GM12878 (cell line): ENCODE data around the gene CHD5. TPM values are rescaled to one million over a fixed set of nuclear protein-coding genes. Genes with fewer than 3 reads are reported as not detected.

ENCODE experiments used
- ATAC-seq: fragments of 200-7000 bp; cut with Tn5 transposase; 3 replicates; pipeline ENCODE4 v1.9.1; 2020; ENCODE audit warnings: mild to moderate bottlenecking, moderate library complexity
- BruUV-seq: library from RNA; stranded (reverse); fragments of 400-500 nt; replicated peaks from 2 replicates; lab custom pipeline; 2021; lab: Mats Ljungman, UMichigan
- CTCF ChIA-PET: fragments of 300-600 bp; sonication (Branson Sonifier 250); formaldehyde crosslinking; extraction: SDS; loops from one replicate; lab custom pipeline; 2021; ENCODE audit warnings: inconsistent platforms; lab: Yijun Ruan, JAX
- POLR2A ChIA-PET: fragments of 350-600 bp; formaldehyde crosslinking; extraction: SDS; loops from one replicate; lab custom pipeline; 2021; ENCODE audit warnings: inconsistent platforms; lab: Charles Lee
- RAD21 ChIA-PET: fragments of 300-600 bp; sonication (Branson Sonifier 250); formaldehyde crosslinking; loops from one replicate; lab custom pipeline; 2023; ENCODE audit warnings: antibody characterized with exemption; ENCODE audit not compliant: unreplicated experiment; lab: Charles Lee
- SMC1A ChIA-PET: fragments of 300-600 bp; sonication (Branson Sonifier 250); formaldehyde crosslinking; loops from one replicate; lab custom pipeline; 2023; ENCODE audit not compliant: unreplicated experiment, uncharacterized antibody; lab: Charles Lee
- DNase-seq: peaks from one replicate; pipeline ENCODE4 v3.0.0-alpha.2; 2011; ENCODE audit warnings: low read depth, low spot score
- FAIRE-seq: peaks from 3 replicates; lab custom pipeline; 2011; peaks lifted over from hg19 to GRCh38; lab: Jason Lieb, UNC
- H2AFZ ChIP-seq: 2 replicates; pipeline ENCODE4 v1.6.0; 2011; ENCODE audit warnings: low read depth, low read length, control low read depth; ENCODE audit not compliant: control insufficient read depth
- H3K27ac ChIP-seq: 2 replicates; pipeline ENCODE4 v1.5.1; 2011; ENCODE audit warnings: control low read depth; ENCODE audit not compliant: control insufficient read depth, insufficient read depth
- H3K27me3 ChIP-seq, 2 experiments: replicated peaks in 1 of 2; 2 replicates each; pipeline versions ENCODE4 v1.6.0 to v1.6.1; 2011; ENCODE audit warnings: low read length in 1 of 2; ENCODE audit not compliant: control insufficient read depth in 2 of 2, insufficient read depth in 2 of 2
- H3K36me3 ChIP-seq, 2 experiments: 2 replicates each; pipeline ENCODE4 v1.5.1; 2011; ENCODE audit warnings: low read length in 1 of 2; ENCODE audit not compliant: control insufficient read depth in 2 of 2, insufficient read depth in 2 of 2
- H3K4me1 ChIP-seq: 2 replicates; pipeline ENCODE4 v1.6.1; 2011; ENCODE audit warnings: mild to moderate bottlenecking, low read length, moderate library complexity, mixed read lengths; ENCODE audit not compliant: control insufficient read depth, insufficient read depth
- H3K4me2 ChIP-seq: 2 replicates; pipeline ENCODE4 v1.6.0; 2011; ENCODE audit warnings: control low read depth; ENCODE audit not compliant: control insufficient read depth, insufficient read depth
- H3K4me3 ChIP-seq: fragments of 200-600 bp; sonication (generic); 2 replicates; pipeline ENCODE4 v1.5.1; 2016
- H3K79me2 ChIP-seq: 2 replicates; pipeline ENCODE4 v1.6.0; 2011; ENCODE audit warnings: low read length; ENCODE audit not compliant: control insufficient read depth, insufficient read depth
- H3K9ac ChIP-seq: 2 replicates; pipeline ENCODE4 v1.8.0; 2011; ENCODE audit warnings: low read length, control low read depth, mixed read lengths; ENCODE audit not compliant: control insufficient read depth, insufficient read depth
- H3K9me3 ChIP-seq: replicated peaks from 3 replicates; pipeline ENCODE4 v1.5.1; 2011; ENCODE audit warnings: mild to moderate bottlenecking, low read length; ENCODE audit not compliant: control insufficient read depth, insufficient read depth
- H4K20me1 ChIP-seq: 2 replicates; pipeline ENCODE4 v1.6.0; 2011; ENCODE audit not compliant: control insufficient read depth, insufficient read depth
- CREM ChIP-seq: IDR thresholded peaks from 2 replicates; pipeline ENCODE4 v1.6.1; 2014; ENCODE audit warnings: antibody characterized with exemption, low read depth
- EED ChIP-seq: sonication (generic); IDR thresholded peaks from 2 replicates; pipeline ENCODE4 v1.6.1; 2016; ENCODE audit warnings: antibody characterized with exemption, low read depth
- IKZF2 ChIP-seq, 2 experiments: fragments of 450-650 bp; IDR thresholded peaks; 2 replicates each; pipeline ENCODE4 v1.6.1; 2017; ENCODE audit warnings: mild to moderate bottlenecking in 2 of 2, moderate library complexity in 2 of 2
- JUND ChIP-seq: IDR thresholded peaks from 2 replicates; pipeline ENCODE4 v1.6.1; 2012; ENCODE audit warnings: low read depth, mild to moderate bottlenecking, low read length, improper control_type of control experiment, moderate library complexity
- MLLT1 ChIP-seq: fragments of 450-650 bp; IDR thresholded peaks from 2 replicates; pipeline ENCODE4 v1.6.1; 2016; ENCODE audit warnings: mild to moderate bottlenecking
- MYC ChIP-seq: IDR thresholded peaks from 2 replicates; pipeline ENCODE4 v1.6.1; 2011; ENCODE audit warnings: mild to moderate bottlenecking, low read length, moderate library complexity, inconsistent platforms; ENCODE audit not compliant: insufficient read depth, insufficient replicate concordance, insufficient read length, severe bottlenecking
- RAD51 ChIP-seq: fragments of 450-650 bp; IDR thresholded peaks from 2 replicates; pipeline ENCODE4 v1.6.1; 2016; ENCODE audit warnings: moderate library complexity, mild to moderate bottlenecking, inconsistent platforms
- TCF12 ChIP-seq: IDR thresholded peaks from 2 replicates; pipeline ENCODE4 v1.6.1; 2011; ENCODE audit warnings: low read depth, mild to moderate bottlenecking, low read length
- WGBS: methylation state at CpG from one replicate; pipeline ENCODE4 v1.1.6; 2016; ENCODE audit warnings: low lambda C conversion rate; ENCODE audit not compliant: insufficient replicate concordance, insufficient coverage; ENCODE audit errors: missing lambda C conversion rate; 5-methylcytosine and 5-hydroxymethylcytosine counted together
- in situ Hi-C: fragments of 300-500 bp; cut with MboI; formaldehyde crosslinking; loops from 9 replicates; pipeline ENCODE4 v1.14.3; 2018; ENCODE audit warnings: mixed read lengths
- intact Hi-C: fragments of 100-400 bp; cut with micrococcal nuclease; formaldehyde crosslinking; loops from one replicate; pipeline ENCODE4 v1.14.2; 2022; ENCODE audit not compliant: unreplicated experiment
- polyA plus RNA-seq, 11 experiments: library from polyadenylated mRNA; depleted of rRNA in 4 of 11; unstranded in 6 of 11; stranded (reverse) in 5 of 11; fragments of >200 nt; fragmentation: Nextera tagmentation in 4 of 11; fragmentation: Illumina TruSeq in 1 of 11; extraction: Ambion mirVana in 4 of 11; extraction: Trizol in 1 of 11; gene quantifications; 1 replicate in 1 of 11; 2 replicates in 10 of 11; pipeline versions ENCODE4 v1.2.1 to v1.2.3, GENCODE V29; 2011 to 2016; ENCODE audit warnings: inconsistent platforms in 2 of 11, missing spikeins in 2 of 11, low read depth in 1 of 11
- total RNA-seq, 4 experiments: library from RNA; depleted of rRNA in 3 of 4; stranded (reverse); fragments of >200 nt in 3 of 4; fragmentation: Illumina TruSeq in 1 of 4; extraction: Trizol in 1 of 4; gene quantifications; 2 replicates each; pipeline versions ENCODE4 v1.2.1 to v1.2.3, GENCODE V29; 2013 to 2021
- TF ChIP-seq, protein P1 (sequence below): fragments of 450-650 bp; IDR thresholded peaks from 2 replicates; pipeline ENCODE4 v1.6.1; 2017; ENCODE audit warnings: antibody characterized with exemption, mild to moderate bottlenecking, moderate library complexity
- TF ChIP-seq, protein P2 (sequence below): fragments of 450-650 bp; IDR thresholded peaks from 2 replicates; pipeline ENCODE4 v1.6.1; 2017; ENCODE audit warnings: mild to moderate bottlenecking, low read depth, inconsistent platforms; ENCODE audit not compliant: poor library complexity, severe bottlenecking

CHD5 gene
- total and polyA plus RNA-seq, 10 of the 15 experiments (the other 5 are each of a cell fraction or from before 2014, with no cell fraction given), result 0.03 to 0.49 (median 0.13) TPM; not detected in 3

DNA sequence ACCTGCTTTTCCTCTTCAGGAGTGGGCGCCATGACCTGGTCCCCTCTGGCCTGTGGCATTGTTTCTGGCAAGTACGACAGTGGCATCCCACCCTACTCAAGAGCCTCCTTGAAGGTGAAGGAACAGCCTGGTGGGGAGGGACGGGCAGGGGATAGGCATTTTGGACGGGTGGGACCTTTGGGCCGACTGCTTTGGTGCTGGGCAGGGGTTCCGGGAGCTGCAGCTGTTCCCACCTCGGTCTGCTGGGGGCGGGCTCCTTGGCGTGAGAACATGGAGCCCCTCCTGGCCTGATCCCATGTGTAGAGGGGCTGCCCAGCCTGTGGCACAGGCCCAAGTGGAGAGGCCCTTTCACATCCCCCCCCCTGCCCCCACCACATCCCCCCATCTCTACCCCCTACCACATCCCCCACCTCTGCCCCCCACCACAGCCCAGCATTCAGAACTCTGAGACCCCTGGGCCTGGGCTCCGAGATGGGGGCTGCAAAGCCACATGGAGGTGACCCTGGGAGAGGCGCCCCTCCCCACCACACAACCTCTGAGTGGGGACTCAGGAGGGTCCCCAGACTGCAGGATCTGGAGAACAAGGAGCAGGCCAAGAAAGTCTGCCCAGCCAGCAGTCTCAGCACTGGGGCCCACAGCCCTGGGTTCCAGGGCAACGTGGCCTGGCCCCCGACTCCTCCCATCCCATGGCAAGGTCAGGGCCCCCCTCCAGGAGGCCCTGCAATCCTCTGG lies 84.4 kb downstream of the CHD5 start:
- intact Hi-C loops, result no loop called here
- H3K79me2 ChIP-seq, result no peaks in the 10 kb centered on the region
- ATAC-seq (no peak), DNase-seq (no peak), FAIRE-seq (no peak)
- H3K9me3 ChIP-seq, result no peaks in the 10 kb centered on the region
- BruUV-seq, result no TSS peak
- no peak for TF ChIP-seq JUND
- TF ChIP-seq MLLT1, result no peak
- TF ChIP-seq IKZF2 (IDR thresholded peaks at IDR 0.05), result no peak
- no peak for TF ChIP-seq CREM
- TF ChIP-seq, protein P1, sequence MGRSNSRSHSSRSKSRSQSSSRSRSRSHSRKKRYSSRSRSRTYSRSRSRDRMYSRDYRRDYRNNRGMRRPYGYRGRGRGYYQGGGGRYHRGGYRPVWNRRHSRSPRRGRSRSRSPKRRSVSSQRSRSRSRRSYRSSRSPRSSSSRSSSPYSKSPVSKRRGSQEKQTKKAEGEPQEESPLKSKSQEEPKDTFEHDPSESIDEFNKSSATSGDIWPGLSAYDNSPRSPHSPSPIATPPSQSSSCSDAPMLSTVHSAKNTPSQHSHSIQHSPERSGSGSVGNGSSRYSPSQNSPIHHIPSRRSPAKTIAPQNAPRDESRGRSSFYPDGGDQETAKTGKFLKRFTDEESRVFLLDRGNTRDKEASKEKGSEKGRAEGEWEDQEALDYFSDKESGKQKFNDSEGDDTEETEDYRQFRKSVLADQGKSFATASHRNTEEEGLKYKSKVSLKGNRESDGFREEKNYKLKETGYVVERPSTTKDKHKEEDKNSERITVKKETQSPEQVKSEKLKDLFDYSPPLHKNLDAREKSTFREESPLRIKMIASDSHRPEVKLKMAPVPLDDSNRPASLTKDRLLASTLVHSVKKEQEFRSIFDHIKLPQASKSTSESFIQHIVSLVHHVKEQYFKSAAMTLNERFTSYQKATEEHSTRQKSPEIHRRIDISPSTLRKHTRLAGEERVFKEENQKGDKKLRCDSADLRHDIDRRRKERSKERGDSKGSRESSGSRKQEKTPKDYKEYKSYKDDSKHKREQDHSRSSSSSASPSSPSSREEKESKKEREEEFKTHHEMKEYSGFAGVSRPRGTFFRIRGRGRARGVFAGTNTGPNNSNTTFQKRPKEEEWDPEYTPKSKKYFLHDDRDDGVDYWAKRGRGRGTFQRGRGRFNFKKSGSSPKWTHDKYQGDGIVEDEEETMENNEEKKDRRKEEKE, result no peak
- TF ChIP-seq, protein P2, sequence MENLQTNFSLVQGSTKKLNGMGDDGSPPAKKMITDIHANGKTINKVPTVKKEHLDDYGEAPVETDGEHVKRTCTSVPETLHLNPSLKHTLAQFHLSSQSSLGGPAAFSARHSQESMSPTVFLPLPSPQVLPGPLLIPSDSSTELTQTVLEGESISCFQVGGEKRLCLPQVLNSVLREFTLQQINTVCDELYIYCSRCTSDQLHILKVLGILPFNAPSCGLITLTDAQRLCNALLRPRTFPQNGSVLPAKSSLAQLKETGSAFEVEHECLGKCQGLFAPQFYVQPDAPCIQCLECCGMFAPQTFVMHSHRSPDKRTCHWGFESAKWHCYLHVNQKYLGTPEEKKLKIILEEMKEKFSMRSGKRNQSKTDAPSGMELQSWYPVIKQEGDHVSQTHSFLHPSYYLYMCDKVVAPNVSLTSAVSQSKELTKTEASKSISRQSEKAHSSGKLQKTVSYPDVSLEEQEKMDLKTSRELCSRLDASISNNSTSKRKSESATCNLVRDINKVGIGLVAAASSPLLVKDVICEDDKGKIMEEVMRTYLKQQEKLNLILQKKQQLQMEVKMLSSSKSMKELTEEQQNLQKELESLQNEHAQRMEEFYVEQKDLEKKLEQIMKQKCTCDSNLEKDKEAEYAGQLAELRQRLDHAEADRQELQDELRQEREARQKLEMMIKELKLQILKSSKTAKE, result no peak
- TF ChIP-seq MYC, result no peak
- TF ChIP-seq RAD51, result no peak
- no peak for TF ChIP-seq TCF12
- no peak for TF ChIP-seq EED
- ChIA-PET SMC1A (no interaction called here), CTCF (no interaction called here), RAD21 (no interaction called here), POLR2A (no interaction called here)
- H3K4me3 ChIP-seq, result no peak overlapping the region
- peaks cover 0 to 14% of the 10 kb centered on the region in 2 experiments; a peak in 3 of 4 replicates for H3K36me3 ChIP-seq
- H3K27me3 ChIP-seq, result no peaks in the 10 kb centered on the region
- no peaks in the 10 kb centered on the region for H4K20me1 ChIP-seq
- no peaks in the 10 kb centered on the region for H3K4me1 ChIP-seq
- in situ Hi-C loops, result no loop called here
- H3K9ac ChIP-seq, result no peak overlapping the region
- H3K27ac ChIP-seq, result no peak overlapping the region
- 89% methylated on average over 13 of the region's 13 CpGs for WGBS
- H2AFZ ChIP-seq, result no peak overlapping the region
- H3K4me2 ChIP-seq, result no peak overlapping the region
